COLO829 (cell line): Measurements from ENCODE around the gene NDST4.
"Not testable (repeated sequence)": the region's sequence is repeated elsewhere in the genome, so short reads cannot be mapped to it uniquely, and the experiment has no call there.

Experiments used
- DNase-seq: peaks from one replicate; pipeline ENCODE4 v3.0.0; 2012; ENCODE audit warnings: low spot score

The NDST4 gene

GRCh38 chr4:115053313-115053712 is 60.1 kb downstream of the NDST4 start:
- DNase-seq = no peak

GRCh38 chr4:115042496-115042895 is 70.9 kb downstream of the NDST4 start:
- DNase-seq = no peak

- DNase-seq = no peak
These were observed 83.1 kb downstream of the NDST4 start for GRCh38 chr4:115030281-115030680.

GRCh38 chr4:115028682-115029410 is 84.6 kb downstream of the NDST4 start:
- DNase-seq = no peak

GRCh38 chr4:114999880-115000279 is 113.5 kb downstream of the NDST4 start:
- DNase-seq = no peak

- no peak for DNase-seq
These were observed 115.1 kb downstream of the NDST4 start for GRCh38 chr4:114998316-114998715.

GRCh38 chr4:114997576-114998247 is 115.7 kb downstream of the NDST4 start:
- DNase-seq = peak; percentile 57

- no peak for DNase-seq
These were observed 127.3 kb downstream of the NDST4 start for GRCh38 chr4:114986133-114986532.

GRCh38 chr4:114980932-114981708 is 132.3 kb downstream of the NDST4 start:
- DNase-seq = peak; percentile 4

- not testable (repeated sequence) for DNase-seq
These were observed 133.0 kb downstream of the NDST4 start for GRCh38 chr4:114980399-114980798.

- DNase-seq = no peak
These were observed 136.5 kb downstream of the NDST4 start for GRCh38 chr4:114976901-114977300.

GRCh38 chr4:114964026-114964425 is 149.4 kb downstream of the NDST4 start:
- no peak for DNase-seq

- DNase-seq = no peak
These were observed 167.8 kb downstream of the NDST4 start for GRCh38 chr4:114945616-114946015.

- no peak for DNase-seq
These were observed 171.9 kb downstream of the NDST4 start for GRCh38 chr4:114941503-114941902.

GRCh38 chr4:114927881-114928280 is 185.5 kb downstream of the NDST4 start:
- DNase-seq = no peak

GRCh38 chr4:114926583-114926982 is 186.8 kb downstream of the NDST4 start:
- DNase-seq = peak; percentile 41

- no peak for DNase-seq
These were observed 189.1 kb downstream of the NDST4 start for GRCh38 chr4:114924311-114924710.

- DNase-seq = no peak
These were observed 190.9 kb downstream of the NDST4 start for GRCh38 chr4:114922592-114922933.

GRCh38 chr4:114921790-114922591 is 191.4 kb downstream of the NDST4 start:
- DNase-seq = no peak

GRCh38 chr4:114921191-114921590 is 192.2 kb downstream of the NDST4 start:
- DNase-seq = no peak

GRCh38 chr4:114911111-114911510 is 202.3 kb downstream of the NDST4 start:
- DNase-seq = no peak

GRCh38 chr4:114907568-114907967 is 205.9 kb downstream of the NDST4 start:
- no peak for DNase-seq
